ENCODE measurements around the gene OR5K1.

OR5K1 gene

GRCh38 chr3:98504539-98504938 lies 41.5 kb downstream of the OR5K1 start:
- CTCF ChIA-PET: interaction anchor here (0.8 to 1.4 kb wide), 4 partner anchors 9 to 18 kb away, joined by 3 to 4 read pairs (median 4); partner anchors contain the start of gene CLDND1
- DNase-seq (ENCODE audit: extremely low spot score): no peak
- POLR2A ChIA-PET: no interaction called here
- TF ChIP-seq CTCF (IDR thresholded peaks at IDR 0.05; ENCODE audit: control extremely low read depth, extremely low read depth, low read depth, missing control alignments): no peak

- ChIA-PET POLR2A (no interaction called here), CTCF (interaction anchor here (0.8 to 2.7 kb wide), 5 partner anchors 7 to 165 kb away, joined by 3 to 8 read pairs (median 3); no protein-coding TSS in a partner anchor)
- TF ChIP-seq CTCF (IDR thresholded peaks at IDR 0.05; ENCODE audit: control extremely low read depth, extremely low read depth, low read depth, missing control alignments): no peak
- DNase-seq (ENCODE audit: extremely low spot score): no peak
These were observed 45.6 kb downstream of the OR5K1 start for GRCh38 chr3:98508582-98508981.

- CTCF ChIA-PET: interaction anchor here (1.6 kb wide), 1 partner anchor 179 kb away, joined by 4 read pairs; no protein-coding TSS in a partner anchor
- POLR2A ChIA-PET: no interaction called here
- no peak for TF ChIP-seq CTCF (IDR thresholded peaks at IDR 0.05; ENCODE audit: control extremely low read depth, extremely low read depth, low read depth, missing control alignments)
- DNase-seq (ENCODE audit: extremely low spot score): no peak
These were observed 49.6 kb downstream of the OR5K1 start for GRCh38 chr3:98512576-98512975.

GRCh38 chr3:98513091-98513511 lies 50.1 kb downstream of the OR5K1 start:
- no peak for DNase-seq (ENCODE audit: extremely low spot score)
- TF ChIP-seq CTCF (IDR thresholded peaks at IDR 0.05; ENCODE audit: control extremely low read depth, extremely low read depth, low read depth, missing control alignments): no peak
- CTCF ChIA-PET: interaction anchor here (1.3 to 1.6 kb wide), 2 partner anchors 59 to 180 kb away, joined by 3 to 4 read pairs; no protein-coding TSS in a partner anchor
- POLR2A ChIA-PET: no interaction called here

GRCh38 chr3:98513736-98514135 lies 50.7 kb downstream of the OR5K1 start:
- TF ChIP-seq CTCF (IDR thresholded peaks at IDR 0.05; ENCODE audit: control extremely low read depth, extremely low read depth, low read depth, missing control alignments): no peak
- DNase-seq (ENCODE audit: extremely low spot score): no peak
- ChIA-PET POLR2A (no interaction called here), CTCF (interaction anchor here (1.3 to 1.6 kb wide), 2 partner anchors 59 to 180 kb away, joined by 3 to 4 read pairs; no protein-coding TSS in a partner anchor)

- TF ChIP-seq CTCF (IDR thresholded peaks at IDR 0.05; ENCODE audit: control extremely low read depth, extremely low read depth, low read depth, missing control alignments): no peak
- CTCF ChIA-PET: interaction anchor here (1.0 to 2.3 kb wide), 2 partner anchors 8 to 11 kb away, joined by 3 to 8 read pairs; no protein-coding TSS in a partner anchor
- DNase-seq (ENCODE audit: extremely low spot score): no peak
- POLR2A ChIA-PET: no interaction called here
These were observed 51.9 kb downstream of the OR5K1 start for GRCh38 chr3:98514948-98515347.

Data from GM10248 (cell line).